Measurements from ENCODE around the gene FLT3. TPM values are rescaled to one million over a fixed set of nuclear protein-coding genes. Genes with fewer than 3 reads are reported as not detected.
"Not testable (repeated sequence)": the region's sequence is repeated elsewhere in the genome, so short reads cannot be mapped to it uniquely, and the experiment has no call there.

The FLT3 gene
- total RNA-seq, 1 donor from 2014 or later = not detected

DNA sequence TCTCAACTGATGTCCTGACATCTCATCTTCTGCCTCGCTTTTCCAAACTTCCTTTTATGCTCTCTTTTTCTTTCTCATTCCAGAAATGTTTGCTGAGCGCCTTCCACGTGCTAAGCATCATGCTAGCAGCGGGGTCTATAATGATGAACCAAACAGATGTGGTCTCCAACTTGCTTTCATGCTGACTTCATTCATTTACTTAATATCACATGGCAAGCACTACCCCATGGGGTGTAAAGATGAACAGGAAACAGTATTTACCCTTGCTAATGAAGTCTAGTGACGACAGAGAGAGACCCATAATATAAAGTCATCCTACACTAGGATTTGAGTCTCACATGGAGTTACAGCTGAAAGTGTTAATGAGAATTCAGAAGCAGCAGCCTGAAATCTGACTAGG is 90.3 kb downstream of the FLT3 start:
- TF ChIP-seq, protein P1, sequence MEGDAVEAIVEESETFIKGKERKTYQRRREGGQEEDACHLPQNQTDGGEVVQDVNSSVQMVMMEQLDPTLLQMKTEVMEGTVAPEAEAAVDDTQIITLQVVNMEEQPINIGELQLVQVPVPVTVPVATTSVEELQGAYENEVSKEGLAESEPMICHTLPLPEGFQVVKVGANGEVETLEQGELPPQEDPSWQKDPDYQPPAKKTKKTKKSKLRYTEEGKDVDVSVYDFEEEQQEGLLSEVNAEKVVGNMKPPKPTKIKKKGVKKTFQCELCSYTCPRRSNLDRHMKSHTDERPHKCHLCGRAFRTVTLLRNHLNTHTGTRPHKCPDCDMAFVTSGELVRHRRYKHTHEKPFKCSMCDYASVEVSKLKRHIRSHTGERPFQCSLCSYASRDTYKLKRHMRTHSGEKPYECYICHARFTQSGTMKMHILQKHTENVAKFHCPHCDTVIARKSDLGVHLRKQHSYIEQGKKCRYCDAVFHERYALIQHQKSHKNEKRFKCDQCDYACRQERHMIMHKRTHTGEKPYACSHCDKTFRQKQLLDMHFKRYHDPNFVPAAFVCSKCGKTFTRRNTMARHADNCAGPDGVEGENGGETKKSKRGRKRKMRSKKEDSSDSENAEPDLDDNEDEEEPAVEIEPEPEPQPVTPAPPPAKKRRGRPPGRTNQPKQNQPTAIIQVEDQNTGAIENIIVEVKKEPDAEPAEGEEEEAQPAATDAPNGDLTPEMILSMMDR (conservative IDR thresholded peaks at IDR 0.05) = no peak
- peaks cover 28% of the 10 kb centered on the region for H3K27me3 Mint-ChIP-seq
- H3K36me3 Mint-ChIP-seq = no peaks in the 10 kb centered on the region
- DNase-seq (ENCODE audit: extremely low spot score, unreplicated experiment) = no peak
- H3K27ac Mint-ChIP-seq = no peak overlapping the region
- no peaks in the 10 kb centered on the region for H3K4me1 Mint-ChIP-seq (ENCODE audit: unreplicated experiment)
- H3K4me3 Mint-ChIP-seq = no peak overlapping the region
- H3K9me3 Mint-ChIP-seq = no peaks in the 10 kb centered on the region

DNA sequence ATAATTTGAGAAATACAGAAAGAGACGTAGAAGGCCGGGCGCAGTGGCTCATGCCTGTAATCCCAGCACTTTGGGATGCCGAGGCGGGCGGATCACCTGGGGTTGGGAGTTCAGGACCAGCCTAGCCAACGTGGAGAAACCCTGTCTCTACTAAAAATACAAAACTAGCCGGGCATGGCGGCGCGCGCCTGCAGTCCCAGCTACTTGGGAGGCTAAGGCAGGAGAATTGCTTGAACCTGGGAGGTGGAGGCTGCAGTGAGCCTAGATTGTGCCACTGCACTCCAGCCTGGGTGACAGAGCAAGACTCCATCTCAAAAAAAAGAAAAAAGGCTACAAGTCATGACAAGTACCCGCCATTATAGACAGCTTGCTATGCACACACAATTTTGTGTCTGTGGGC is 95.4 kb downstream of the FLT3 start:
- H3K27me3 Mint-ChIP-seq = peaks cover 16% of the 10 kb centered on the region
- not testable (repeated sequence) for H3K4me3 Mint-ChIP-seq; H3K27ac Mint-ChIP-seq; H3K9me3 Mint-ChIP-seq; H3K4me1 Mint-ChIP-seq (ENCODE audit: unreplicated experiment); DNase-seq (ENCODE audit: extremely low spot score, unreplicated experiment); H3K36me3 Mint-ChIP-seq

DNA sequence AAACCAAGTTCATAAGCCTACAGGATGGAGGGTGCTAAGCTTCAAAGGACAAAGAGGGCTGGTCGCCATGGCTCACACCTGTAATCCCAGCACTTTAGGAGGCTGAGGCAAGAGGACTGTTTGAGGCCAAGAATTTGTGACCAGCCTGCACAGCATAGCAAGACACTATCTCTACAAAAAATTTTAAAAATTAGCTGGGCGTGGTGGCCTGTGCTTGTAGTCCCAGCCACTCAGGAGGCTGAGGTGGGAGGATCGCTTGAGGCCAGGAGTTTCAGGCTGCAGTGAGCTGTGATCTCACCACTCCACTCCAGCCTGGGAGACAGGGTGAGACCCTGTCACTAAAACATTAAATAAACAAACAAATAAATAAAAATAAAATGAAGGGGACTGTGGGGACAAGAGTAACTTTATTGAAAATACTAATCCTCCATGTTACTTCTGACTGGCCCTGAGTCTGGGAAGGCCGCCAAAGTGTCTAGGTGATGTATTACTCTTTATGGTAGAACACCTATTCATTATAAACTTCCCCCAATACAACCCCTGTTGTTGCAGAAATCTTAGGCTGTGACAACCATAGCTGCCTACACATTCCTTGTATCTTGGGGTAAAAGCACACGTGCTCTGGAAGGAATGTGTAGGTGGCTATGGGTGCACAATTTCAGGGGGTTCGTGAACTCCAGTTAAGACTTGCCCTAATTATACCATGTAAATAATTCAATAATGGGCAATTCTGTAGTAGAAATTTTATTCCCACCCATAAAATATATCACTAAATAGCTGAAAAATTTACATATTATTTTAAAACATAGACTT is 97.3 kb downstream of the FLT3 start:
- DNase-seq (ENCODE audit: extremely low spot score, unreplicated experiment) = no peak
- Mint-ChIP-seq H3K27ac (no peak overlapping the region), H3K27me3 (peaks cover 11% of the 10 kb centered on the region), H3K4me3 (no peak overlapping the region), H3K36me3 (no peaks in the 10 kb centered on the region), H3K9me3 (no peaks in the 10 kb centered on the region), H3K4me1 (ENCODE audit: unreplicated experiment) (no peaks in the 10 kb centered on the region)
- TF ChIP-seq, protein P1 (conservative IDR thresholded peaks at IDR 0.05) = no peak

DNA sequence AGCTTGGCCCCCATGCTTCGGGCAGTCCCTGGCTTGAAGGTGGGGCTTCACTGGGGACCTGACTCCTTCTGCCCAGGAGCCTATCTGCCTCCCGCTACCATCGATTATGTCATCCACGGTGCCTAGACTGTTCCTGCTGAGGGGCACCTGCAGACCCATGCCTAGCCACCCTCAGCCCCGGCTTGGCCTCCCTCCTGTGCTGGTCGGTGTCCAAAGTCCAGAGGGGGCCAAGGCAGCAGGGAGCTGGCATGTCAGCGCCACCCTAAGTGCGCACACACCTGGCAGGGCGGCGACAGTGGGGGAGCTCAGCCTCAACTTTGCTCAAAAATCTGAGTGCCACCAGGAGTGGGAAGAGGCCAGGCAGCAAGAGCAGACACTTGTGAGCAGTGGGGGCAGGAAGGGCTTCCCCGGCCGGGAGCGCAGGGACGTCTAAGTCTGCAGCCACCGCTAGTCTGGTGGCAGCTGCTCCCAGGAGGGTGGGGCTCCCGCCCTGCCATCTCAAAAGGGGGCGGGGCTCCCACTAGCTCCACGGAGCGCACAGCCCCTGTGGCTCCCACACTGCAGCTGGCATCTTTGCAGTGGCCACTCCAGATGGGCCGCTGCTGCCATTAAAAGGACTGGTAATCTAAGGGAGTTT is 98.4 kb downstream of the FLT3 start:
- DNase-seq (ENCODE audit: extremely low spot score, unreplicated experiment) = no peak
- H3K4me3 Mint-ChIP-seq = no peak overlapping the region
- no peaks in the 10 kb centered on the region for H3K36me3 Mint-ChIP-seq
- H3K27me3 Mint-ChIP-seq = peaks cover 7% of the 10 kb centered on the region
- TF ChIP-seq, protein P1 (conservative IDR thresholded peaks at IDR 0.05) = no peak
- H3K27ac Mint-ChIP-seq = no peak overlapping the region
- no peaks in the 10 kb centered on the region for H3K9me3 Mint-ChIP-seq
- no peaks in the 10 kb centered on the region for H3K4me1 Mint-ChIP-seq (ENCODE audit: unreplicated experiment)

DNA sequence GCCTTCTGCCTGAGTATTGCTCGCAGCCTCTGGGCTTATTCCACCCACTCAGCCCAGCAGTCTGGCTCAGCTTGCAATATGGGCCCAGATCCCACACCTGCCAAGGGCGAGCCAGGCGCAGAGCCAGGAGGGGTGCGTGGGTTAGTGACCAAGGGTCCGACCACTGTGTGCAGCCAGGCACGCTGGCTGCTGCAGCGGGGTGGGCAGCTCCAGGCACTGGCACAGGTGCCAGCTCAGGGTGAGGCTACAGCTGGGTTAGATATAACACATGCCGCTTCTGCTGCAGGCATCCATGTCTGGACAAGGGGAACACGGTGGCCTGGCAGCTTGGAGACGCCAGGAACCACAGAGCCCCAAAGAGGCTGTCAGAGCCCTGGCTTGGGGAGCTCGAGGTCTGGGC is 99.3 kb downstream of the FLT3 start:
- no peaks in the 10 kb centered on the region for H3K4me1 Mint-ChIP-seq (ENCODE audit: unreplicated experiment)
- H3K4me3 Mint-ChIP-seq = no peak overlapping the region
- H3K27me3 Mint-ChIP-seq = peaks cover 10% of the 10 kb centered on the region
- H3K27ac Mint-ChIP-seq = no peak overlapping the region
- DNase-seq (ENCODE audit: extremely low spot score, unreplicated experiment) = no peak
- H3K36me3 Mint-ChIP-seq = no peaks in the 10 kb centered on the region
- TF ChIP-seq, protein P1 (conservative IDR thresholded peaks at IDR 0.05) = no peak
- no peaks in the 10 kb centered on the region for H3K9me3 Mint-ChIP-seq

DNA sequence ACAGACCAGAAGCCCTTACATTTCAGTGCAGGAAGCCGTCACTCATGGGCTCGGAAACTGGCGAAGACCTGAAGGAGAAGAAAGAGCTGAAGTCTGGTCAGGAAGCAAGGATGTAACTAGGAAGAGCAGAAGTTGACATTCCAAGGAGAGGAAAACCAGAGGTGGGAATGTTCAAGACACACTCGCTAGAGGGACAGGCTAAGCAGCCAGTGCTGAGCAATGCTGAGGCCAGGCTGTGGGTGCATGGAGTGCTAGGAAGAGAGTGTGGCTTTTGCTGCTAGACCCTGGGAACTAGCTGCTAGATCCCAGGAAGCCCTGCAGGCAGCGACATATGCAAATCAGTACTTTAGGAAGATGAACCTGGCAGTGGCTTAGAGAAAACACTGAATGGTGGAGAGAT is 99.8 kb downstream of the FLT3 start:
- Mint-ChIP-seq H3K4me3 (no peak overlapping the region), H3K9me3 (no peaks in the 10 kb centered on the region), H3K27ac (no peak overlapping the region), H3K27me3 (peaks cover 11% of the 10 kb centered on the region), H3K36me3 (no peaks in the 10 kb centered on the region), H3K4me1 (ENCODE audit: unreplicated experiment) (no peaks in the 10 kb centered on the region)
- TF ChIP-seq, protein P1 (conservative IDR thresholded peaks at IDR 0.05) = no peak
- no peak for DNase-seq (ENCODE audit: extremely low spot score, unreplicated experiment)
